NCI-H2171 treated with DMSO at 0.1 percent for 48 hours (cell line): ENCODE data around the gene ATP6V1F.
A peak's percentile ranks its signal among the peaks of the same experiment; 100 is the strongest.

Experiments used
- DNase-seq: peaks from one replicate; lab custom pipeline; 2025; lab: John Stamatoyannopoulos, UW

The ATP6V1F gene

GRCh38 chr7:128883622-128884448 is 21.2 kb downstream of the ATP6V1F start:
- DNase-seq: peak; percentile 64

GRCh38 chr7:128884561-128885369 is 22.1 kb downstream of the ATP6V1F start:
- no peak for DNase-seq

GRCh38 chr7:128885370-128886187 is 22.9 kb downstream of the ATP6V1F start:
- no peak for DNase-seq

GRCh38 chr7:128886391-128887168 is 23.9 kb downstream of the ATP6V1F start:
- peak; percentile 3 for DNase-seq

- no peak for DNase-seq
These were observed 24.7 kb downstream of the ATP6V1F start for GRCh38 chr7:128887169-128888038.

- no peak for DNase-seq
These were observed 25.5 kb downstream of the ATP6V1F start for GRCh38 chr7:128888039-128888755.

GRCh38 chr7:128888756-128889095 is 26.1 kb downstream of the ATP6V1F start:
- DNase-seq: no peak

- DNase-seq: no peak
These were observed 26.5 kb downstream of the ATP6V1F start for GRCh38 chr7:128889121-128889520.

- no peak for DNase-seq
These were observed 27.9 kb downstream of the ATP6V1F start for GRCh38 chr7:128890306-128891109.

- DNase-seq: peak; percentile 33
These were observed 28.7 kb downstream of the ATP6V1F start for GRCh38 chr7:128891110-128891941.

GRCh38 chr7:128891942-128892269 is 29.2 kb downstream of the ATP6V1F start:
- DNase-seq: no peak

GRCh38 chr7:128892521-128893250 is 30.0 kb downstream of the ATP6V1F start:
- no peak for DNase-seq

- DNase-seq: no peak
These were observed 30.8 kb downstream of the ATP6V1F start for GRCh38 chr7:128893251-128894100.

GRCh38 chr7:128894101-128894440 is 31.4 kb downstream of the ATP6V1F start:
- DNase-seq: no peak

GRCh38 chr7:128895320-128895719 is 32.7 kb downstream of the ATP6V1F start:
- no peak for DNase-seq

- DNase-seq: no peak
These were observed 36.7 kb downstream of the ATP6V1F start for GRCh38 chr7:128899392-128899791.

GRCh38 chr7:128900237-128900636 is 37.6 kb downstream of the ATP6V1F start:
- no peak for DNase-seq
